ENCODE data around the gene EFNB3. TPM values are rescaled to one million over a fixed set of nuclear protein-coding genes. Genes with fewer than 3 reads are reported as not detected.

EFNB3 gene
- polyA plus RNA-seq, 1 of the 3 experiments (the other 2 are of a cell fraction) = 26.1 TPM

- TF ChIP-seq YY1 (IDR thresholded peaks at IDR 0.05; ENCODE audit: low read depth) = no peak
- peak; percentile 30; the same call in 1 of the 2 replicates for TF ChIP-seq CTCF (IDR thresholded peaks at IDR 0.05)
- Histone ChIP-seq H3K4me2 (no peak overlapping the region), H3K79me2 (ENCODE audit: insufficient read depth) (no peaks in the 10 kb centered on the region), H3K4me1 (ENCODE audit: control insufficient read depth in 1 of 2, insufficient read depth in 2 of 2, low read depth in 1 of 2, low read length in 1 of 2) (peaks cover 0 to 27% of the 10 kb centered on the region in 2 experiments; a peak in 1 of 4 replicates), H4K20me1 (ENCODE audit: insufficient read depth) (no peaks in the 10 kb centered on the region), H3K27ac (ENCODE audit: low read depth in 2 of 2, low read length in 1 of 2) (no peak overlapping the region), H3K36me3 (replicated peaks in 1 of 2; ENCODE audit: control insufficient read depth in 1 of 2, insufficient read depth in 2 of 2, low read length in 1 of 2) (peaks cover 0 to 2% of the 10 kb centered on the region in 2 experiments), H3K27me3 (ENCODE audit: insufficient read depth) (no peaks in the 10 kb centered on the region), H3K4me3 (ENCODE audit: low read depth in 2 of 2, low read length in 1 of 2) (no peak overlapping the region), H3K9ac (no peak overlapping the region), H2AFZ (ENCODE audit: low read depth) (no peak overlapping the region), H3K9me2 (no peaks in the 10 kb centered on the region), H3F3A (replicated peaks; ENCODE audit: insufficient read depth) (no peaks in the 10 kb centered on the region), H3K9me3 (no peaks in the 10 kb centered on the region)
- WGBS (ENCODE audit: low lambda C conversion rate) = 86% methylated on average over 7 of the region's 7 CpGs
- ChIA-PET CTCF (interaction anchor here (8.2 kb wide), 1 partner anchor 23 kb away, joined by 82 read pairs; the partner anchor contains the start of genes TP53 and WRAP53), POLR2A (no interaction called here)
- peak; percentile 60 for DNase-seq
Measured at GRCh38 chr17:7711051-7711755, 6.2 kb downstream of the EFNB3 start.

DNA sequence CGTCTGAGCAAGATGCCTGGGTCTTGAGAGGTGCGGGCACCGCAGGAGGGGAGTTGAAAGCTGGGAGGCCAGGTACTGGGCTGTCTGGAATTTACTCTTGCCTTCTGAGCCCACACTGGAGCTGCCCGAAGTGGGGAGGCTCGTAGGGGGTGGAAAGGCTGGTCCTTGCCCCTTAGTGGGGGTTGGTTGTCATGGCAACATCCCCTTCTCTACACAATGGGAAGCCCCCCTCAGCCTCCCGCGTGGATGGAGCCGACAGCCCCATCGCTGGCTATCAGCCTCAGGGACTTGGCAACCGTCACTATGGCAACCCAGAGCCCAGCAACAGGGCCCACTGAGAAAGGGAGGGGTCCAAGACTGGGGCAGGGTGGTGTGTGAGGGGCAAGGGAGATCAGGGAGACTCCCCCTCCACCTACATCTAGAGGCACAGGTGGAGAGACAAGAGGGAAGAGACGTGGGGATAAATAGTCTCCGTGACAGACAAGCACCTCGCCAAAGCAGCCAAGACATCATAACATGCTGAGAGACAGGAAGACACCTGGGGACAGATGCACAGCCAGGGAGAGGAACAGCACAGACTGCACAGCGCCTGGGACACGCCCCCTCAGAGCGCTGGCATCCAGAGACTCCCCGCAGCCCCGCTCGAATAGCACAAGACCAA is 7.2 kb downstream of the EFNB3 start:
- POLR2A ChIA-PET = no interaction called here
- H3F3A ChIP-seq (replicated peaks; ENCODE audit: insufficient read depth) = no peaks in the 10 kb centered on the region
- H3K4me1 ChIP-seq (ENCODE audit: control insufficient read depth in 1 of 2, insufficient read depth in 2 of 2, low read depth in 1 of 2, low read length in 1 of 2) = peaks cover 0 to 24% of the 10 kb centered on the region in 2 experiments; a peak in 1 of 4 replicates
- H3K27ac ChIP-seq (ENCODE audit: low read depth in 2 of 2, low read length in 1 of 2) = no peak overlapping the region
- H3K36me3 ChIP-seq (replicated peaks in 1 of 2; ENCODE audit: control insufficient read depth in 1 of 2, insufficient read depth in 2 of 2, low read length in 1 of 2) = peaks cover 0 to 2% of the 10 kb centered on the region in 2 experiments
- H3K4me2 ChIP-seq = no peak overlapping the region
- no peak overlapping the region for H3K4me3 ChIP-seq (ENCODE audit: low read depth in 2 of 2, low read length in 1 of 2)
- H2AFZ ChIP-seq (ENCODE audit: low read depth) = no peak overlapping the region
- no peaks in the 10 kb centered on the region for H3K27me3 ChIP-seq (ENCODE audit: insufficient read depth)
- TF ChIP-seq CTCF (IDR thresholded peaks at IDR 0.05) (no peak), RXRA (IDR thresholded peaks at IDR 0.05; ENCODE audit: borderline replicate concordance, low read depth) (no peak), RFX5 (IDR thresholded peaks at IDR 0.05; ENCODE audit: low read length) (no peak), TCF12 (IDR thresholded peaks at IDR 0.05) (no peak), TEAD4 (IDR thresholded peaks at IDR 0.05; ENCODE audit: borderline replicate concordance, insufficient read depth) (no peak), REST (IDR thresholded peaks at IDR 0.05; ENCODE audit: low read depth, low read length) (no peak), USF2 (IDR thresholded peaks at IDR 0.05; ENCODE audit: borderline replicate concordance, low read depth, low read length) (no peak)
- TF ChIP-seq, protein P1, sequence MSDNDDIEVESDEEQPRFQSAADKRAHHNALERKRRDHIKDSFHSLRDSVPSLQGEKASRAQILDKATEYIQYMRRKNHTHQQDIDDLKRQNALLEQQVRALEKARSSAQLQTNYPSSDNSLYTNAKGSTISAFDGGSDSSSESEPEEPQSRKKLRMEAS (IDR thresholded peaks at IDR 0.05; ENCODE audit: low read depth) = no peak
- TF ChIP-seq, protein P2, sequence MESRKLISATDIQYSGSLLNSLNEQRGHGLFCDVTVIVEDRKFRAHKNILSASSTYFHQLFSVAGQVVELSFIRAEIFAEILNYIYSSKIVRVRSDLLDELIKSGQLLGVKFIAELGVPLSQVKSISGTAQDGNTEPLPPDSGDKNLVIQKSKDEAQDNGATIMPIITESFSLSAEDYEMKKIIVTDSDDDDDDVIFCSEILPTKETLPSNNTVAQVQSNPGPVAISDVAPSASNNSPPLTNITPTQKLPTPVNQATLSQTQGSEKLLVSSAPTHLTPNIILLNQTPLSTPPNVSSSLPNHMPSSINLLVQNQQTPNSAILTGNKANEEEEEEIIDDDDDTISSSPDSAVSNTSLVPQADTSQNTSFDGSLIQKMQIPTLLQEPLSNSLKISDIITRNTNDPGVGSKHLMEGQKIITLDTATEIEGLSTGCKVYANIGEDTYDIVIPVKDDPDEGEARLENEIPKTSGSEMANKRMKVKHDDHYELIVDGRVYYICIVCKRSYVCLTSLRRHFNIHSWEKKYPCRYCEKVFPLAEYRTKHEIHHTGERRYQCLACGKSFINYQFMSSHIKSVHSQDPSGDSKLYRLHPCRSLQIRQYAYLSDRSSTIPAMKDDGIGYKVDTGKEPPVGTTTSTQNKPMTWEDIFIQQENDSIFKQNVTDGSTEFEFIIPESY (IDR thresholded peaks at IDR 0.05; ENCODE audit: borderline replicate concordance, low read depth) = no peak
- TF ChIP-seq, protein P3, sequence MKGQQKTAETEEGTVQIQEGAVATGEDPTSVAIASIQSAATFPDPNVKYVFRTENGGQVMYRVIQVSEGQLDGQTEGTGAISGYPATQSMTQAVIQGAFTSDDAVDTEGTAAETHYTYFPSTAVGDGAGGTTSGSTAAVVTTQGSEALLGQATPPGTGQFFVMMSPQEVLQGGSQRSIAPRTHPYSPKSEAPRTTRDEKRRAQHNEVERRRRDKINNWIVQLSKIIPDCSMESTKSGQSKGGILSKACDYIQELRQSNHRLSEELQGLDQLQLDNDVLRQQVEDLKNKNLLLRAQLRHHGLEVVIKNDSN (IDR thresholded peaks at IDR 0.05; ENCODE audit: borderline replicate concordance, low read depth) = no peak
- no peak overlapping the region for H3K9ac ChIP-seq
- no peaks in the 10 kb centered on the region for H3K9me3 ChIP-seq
- no peaks in the 10 kb centered on the region for H4K20me1 ChIP-seq (ENCODE audit: insufficient read depth)
- 30% methylated on average over 14 of the region's 19 CpGs for WGBS (ENCODE audit: low lambda C conversion rate)
- peak; percentile 70 for DNase-seq
- H3K9me2 ChIP-seq = no peaks in the 10 kb centered on the region
- H3K79me2 ChIP-seq (ENCODE audit: insufficient read depth) = no peaks in the 10 kb centered on the region
- CTCF ChIA-PET = interaction anchor here (8.2 kb wide), 1 partner anchor 24 kb away, joined by 82 read pairs; the partner anchor contains the start of genes TP53 and WRAP53

All from SK-N-SH (cell line).